Liver (tissue), 9 donors: ENCODE results near the gene P2RX3. TPM values are rescaled to one million over a fixed set of nuclear protein-coding genes. Genes with fewer than 3 reads are reported as not detected.

ENCODE experiments used
- DNase-seq: peaks from one replicate; pipeline ENCODE4 v3.0.0-alpha.2; 2017; ENCODE audit warnings: low spot score
- H3K27ac ChIP-seq, 2 donors: one replicate each; pipeline ENCODE4 v1.7.0; 2013; ENCODE audit warnings: inconsistent platforms in 2 of 2, low read length in 2 of 2, control low read depth in 1 of 2, low read depth in 1 of 2, mild to moderate bottlenecking in 1 of 2
- H3K27me3 ChIP-seq, 4 donors: one replicate each; pipeline versions ENCODE4 v1.6.1 to v1.7.0; 2013; ENCODE audit warnings: low read length in 3 of 4, inconsistent platforms in 1 of 4, mild to moderate bottlenecking in 1 of 4, moderate library complexity in 1 of 4; ENCODE audit not compliant: control insufficient read depth in 4 of 4, insufficient read depth in 4 of 4
- H3K36me3 ChIP-seq, 4 donors: one replicate each; pipeline versions ENCODE4 v1.6.1 to v1.7.0; 2013; ENCODE audit warnings: low read length in 3 of 4, mild to moderate bottlenecking in 3 of 4, low read depth in 1 of 4, moderate library complexity in 1 of 4; ENCODE audit not compliant: control insufficient read depth in 4 of 4, insufficient read depth in 3 of 4
- H3K4me1 ChIP-seq, 4 donors: one replicate each; pipeline versions ENCODE4 v1.6.1 to v1.7.0; 2013; ENCODE audit warnings: low read length in 3 of 4, mild to moderate bottlenecking in 3 of 4, moderate library complexity in 1 of 4; ENCODE audit not compliant: control insufficient read depth in 4 of 4, insufficient read depth in 4 of 4
- H3K4me3 ChIP-seq, 3 donors: one replicate each; pipeline versions ENCODE4 v1.6.1 to v1.7.0; 2013; ENCODE audit warnings: low read length in 3 of 3, control low read depth in 1 of 3, low read depth in 1 of 3, mild to moderate bottlenecking in 1 of 3
- H3K9ac ChIP-seq, 2 donors: one replicate each; pipeline ENCODE4 v1.7.0; 2013; ENCODE audit warnings: low read length in 2 of 2, mild to moderate bottlenecking in 2 of 2, moderate library complexity in 2 of 2, control low read depth in 1 of 2, low read depth in 1 of 2
- H3K9me3 ChIP-seq, 4 donors: one replicate each; pipeline versions ENCODE4 v1.6.1 to v1.7.0; 2013; ENCODE audit warnings: low read length in 3 of 4; ENCODE audit not compliant: control insufficient read depth in 4 of 4
- FOXA1 ChIP-seq: IDR thresholded peaks from 2 replicates; pipeline ENCODE4 v1.6.1; 2016; ENCODE audit warnings: antibody characterized with exemption
- FOXA2 ChIP-seq: IDR thresholded peaks from 2 replicates; pipeline ENCODE4 v1.6.1; 2016; ENCODE audit warnings: antibody characterized with exemption
- HNF4A ChIP-seq, 2 donors: conservative IDR thresholded peaks; 2 replicates each; pipeline ENCODE4 v1.6.1; 2016; ENCODE audit warnings: antibody characterized with exemption in 2 of 2, mild to moderate bottlenecking in 2 of 2
- HNF4G ChIP-seq: IDR thresholded peaks from 2 replicates; pipeline ENCODE4 v1.6.1; 2016; ENCODE audit warnings: antibody characterized with exemption
- JUND ChIP-seq, 2 donors: IDR thresholded peaks; 2 replicates each; pipeline ENCODE4 v1.6.1; 2016; ENCODE audit warnings: antibody characterized with exemption in 2 of 2
- NR2F2 ChIP-seq: IDR thresholded peaks from 2 replicates; pipeline ENCODE4 v1.6.1; 2016; ENCODE audit warnings: antibody characterized with exemption
- RAD21 ChIP-seq, 2 donors: IDR thresholded peaks; 2 replicates each; pipeline ENCODE4 v1.6.1; 2016; ENCODE audit warnings: antibody characterized with exemption in 2 of 2, mild to moderate bottlenecking in 2 of 2
- RXRA ChIP-seq, 2 donors: IDR thresholded peaks; 2 replicates each; pipeline ENCODE4 v1.6.1; 2017 to 2018; ENCODE audit warnings: antibody characterized with exemption in 2 of 2, mild to moderate bottlenecking in 1 of 2
- SP1 ChIP-seq: IDR thresholded peaks from 2 replicates; pipeline ENCODE4 v1.6.1; 2018; ENCODE audit warnings: antibody characterized with exemption, mild to moderate bottlenecking
- TAF1 ChIP-seq: conservative IDR thresholded peaks from 2 replicates; pipeline ENCODE4 v1.6.1; 2016; ENCODE audit warnings: antibody characterized with exemption, mild to moderate bottlenecking
- WGBS: extraction: QIAGEN DNeasy Blood & Tissue Kit; methylation state at CpG from one replicate; pipeline ENCODE4 v1.1.7; 2013; 5-methylcytosine and 5-hydroxymethylcytosine counted together
- polyA plus RNA-seq, 2 donors: library from polyadenylated mRNA; stranded (reverse) in 1 of 2; unstranded in 1 of 2; fragments of 200-250 nt in 1 of 2; fragments of >200 nt in 1 of 2; fragmentation: Nextera tagmentation in 1 of 2; extraction: Ambion mirVana in 1 of 2; gene quantifications; one replicate each; pipeline versions ENCODE4 v1.2.1 to v1.2.3, GENCODE V29; 2013 to 2015
- total RNA-seq, 2 donors: library from RNA; depleted of rRNA; stranded (reverse); fragments of >200 nt; gene quantifications; one replicate each; pipeline ENCODE4 v1.2.3, GENCODE V29; 2014
- TF ChIP-seq, protein P1 (sequence below): fragments of 150-350 bp; IDR thresholded peaks from 2 replicates; pipeline ENCODE4 v1.5.1; 2017; ENCODE audit warnings: improper control_type of control experiment, low read depth, low read length; ENCODE audit not compliant: missing input control
- TF ChIP-seq, protein P2 (sequence below): IDR thresholded peaks from 2 replicates; pipeline ENCODE4 v1.6.1; 2016; ENCODE audit warnings: antibody characterized with exemption
- TF ChIP-seq, protein P3 (sequence below): IDR thresholded peaks from 2 replicates; pipeline ENCODE4 v1.6.1; 2016; ENCODE audit warnings: antibody characterized with exemption, mild to moderate bottlenecking
- TF ChIP-seq, protein P4 (sequence below): IDR thresholded peaks from 2 replicates; pipeline ENCODE4 v1.6.1; 2016; ENCODE audit warnings: antibody characterized with exemption
- donor health status: healthy.
- donor health status: healthy.
- donor health status: healthy.
- donor health status: healthy.
- donor health status: healthy.

The P2RX3 gene
- total and polyA plus RNA-seq, 4 donors: 0.18 to 0.33 (median 0.23) TPM

DNA sequence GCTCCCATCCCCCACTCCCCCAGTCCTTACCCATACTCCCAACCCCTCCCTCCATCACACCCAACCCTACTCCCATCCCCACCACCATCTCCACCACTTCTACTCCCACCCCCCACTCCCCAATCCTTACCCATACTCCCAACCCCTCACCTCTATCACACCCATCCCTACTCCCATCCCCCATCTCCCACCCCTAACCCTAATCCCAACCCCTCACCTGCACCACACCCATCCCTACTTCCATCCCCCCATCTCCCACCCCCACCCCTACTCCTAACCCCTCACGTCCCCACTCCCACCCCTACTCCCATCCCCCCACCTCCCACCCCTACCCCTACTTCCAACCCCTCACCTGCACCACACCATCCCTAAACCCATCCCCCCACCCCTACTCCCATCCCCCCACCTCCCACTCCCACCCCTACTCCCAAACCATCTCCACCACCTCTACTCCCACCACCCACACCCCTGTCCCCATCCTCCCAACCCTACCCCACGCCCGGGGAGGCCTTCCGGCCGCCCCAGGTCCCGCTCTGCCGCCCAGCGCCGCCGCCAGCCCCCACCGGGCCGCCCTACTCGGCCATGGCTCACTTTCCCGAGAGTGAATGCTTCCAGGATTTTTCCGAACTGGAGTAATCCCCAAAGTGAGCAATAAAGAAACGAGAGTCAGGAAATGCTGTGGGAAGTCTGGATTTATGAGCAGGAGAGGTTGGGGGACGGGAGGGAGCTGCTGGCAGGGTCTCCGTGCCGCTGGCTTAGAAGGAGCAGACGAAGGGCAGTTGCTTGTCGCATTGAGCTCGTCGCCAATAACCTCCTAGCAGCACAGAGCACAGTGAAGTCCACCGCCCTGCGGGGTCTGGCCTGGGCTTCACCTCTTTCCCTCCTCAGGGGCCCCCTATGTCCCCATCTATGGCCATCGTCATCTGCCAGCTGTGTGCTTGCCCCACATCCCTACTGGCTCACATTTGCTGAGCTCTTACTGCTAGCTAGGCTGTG, 38.2 kb downstream of the P2RX3 start:
- TF ChIP-seq HNF4G (no peak), FOXA2 (no peak), HNF4A (conservative IDR thresholded peaks at IDR 0.05) (no peak), FOXA1 (no peak)
- Histone ChIP-seq H3K36me3 (no peaks in the 10 kb centered on the region), H3K9ac (no peak overlapping the region), H3K27me3 (no peaks in the 10 kb centered on the region), H3K27ac (no peak overlapping the region), H3K4me3 (no peak overlapping the region), H3K9me3 (no peaks in the 10 kb centered on the region), H3K4me1 (no peaks in the 10 kb centered on the region)
- 75% methylated on average over 26 of the region's 26 CpGs for WGBS
- DNase-seq: no peak

DNA sequence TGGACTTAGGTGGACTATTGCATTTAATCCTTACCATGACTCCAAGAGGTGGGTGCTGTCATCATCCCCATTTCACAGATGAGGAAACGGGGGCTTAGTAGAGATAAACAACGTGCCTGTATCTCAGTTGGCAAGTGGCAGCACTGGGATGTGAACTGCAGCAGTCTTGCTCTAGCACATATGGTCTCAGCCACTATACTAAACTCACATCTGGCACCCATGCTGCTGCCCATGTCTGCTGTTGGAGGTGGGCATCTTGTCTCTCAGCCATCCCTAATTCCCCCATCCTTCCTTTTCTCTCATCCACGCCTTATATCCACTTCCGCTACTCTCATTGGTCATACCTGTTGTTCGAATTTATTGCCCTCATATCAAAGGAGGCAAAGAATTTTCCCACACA, 39.0 kb downstream of the P2RX3 start:
- H3K36me3 ChIP-seq: no peaks in the 10 kb centered on the region
- TF ChIP-seq RAD21 (IDR thresholded peaks at IDR 0.05) (no peak), HNF4A (conservative IDR thresholded peaks at IDR 0.05) (no peak), FOXA1 (no peak), TAF1 (no peak), NR2F2 (no peak), JUND (IDR thresholded peaks at IDR 0.05) (no peak)
- TF ChIP-seq, protein P1, sequence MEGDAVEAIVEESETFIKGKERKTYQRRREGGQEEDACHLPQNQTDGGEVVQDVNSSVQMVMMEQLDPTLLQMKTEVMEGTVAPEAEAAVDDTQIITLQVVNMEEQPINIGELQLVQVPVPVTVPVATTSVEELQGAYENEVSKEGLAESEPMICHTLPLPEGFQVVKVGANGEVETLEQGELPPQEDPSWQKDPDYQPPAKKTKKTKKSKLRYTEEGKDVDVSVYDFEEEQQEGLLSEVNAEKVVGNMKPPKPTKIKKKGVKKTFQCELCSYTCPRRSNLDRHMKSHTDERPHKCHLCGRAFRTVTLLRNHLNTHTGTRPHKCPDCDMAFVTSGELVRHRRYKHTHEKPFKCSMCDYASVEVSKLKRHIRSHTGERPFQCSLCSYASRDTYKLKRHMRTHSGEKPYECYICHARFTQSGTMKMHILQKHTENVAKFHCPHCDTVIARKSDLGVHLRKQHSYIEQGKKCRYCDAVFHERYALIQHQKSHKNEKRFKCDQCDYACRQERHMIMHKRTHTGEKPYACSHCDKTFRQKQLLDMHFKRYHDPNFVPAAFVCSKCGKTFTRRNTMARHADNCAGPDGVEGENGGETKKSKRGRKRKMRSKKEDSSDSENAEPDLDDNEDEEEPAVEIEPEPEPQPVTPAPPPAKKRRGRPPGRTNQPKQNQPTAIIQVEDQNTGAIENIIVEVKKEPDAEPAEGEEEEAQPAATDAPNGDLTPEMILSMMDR: no peak
- TF ChIP-seq, protein P2, sequence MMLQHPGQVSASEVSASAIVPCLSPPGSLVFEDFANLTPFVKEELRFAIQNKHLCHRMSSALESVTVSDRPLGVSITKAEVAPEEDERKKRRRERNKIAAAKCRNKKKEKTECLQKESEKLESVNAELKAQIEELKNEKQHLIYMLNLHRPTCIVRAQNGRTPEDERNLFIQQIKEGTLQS: no peak
- TF ChIP-seq, protein P3, sequence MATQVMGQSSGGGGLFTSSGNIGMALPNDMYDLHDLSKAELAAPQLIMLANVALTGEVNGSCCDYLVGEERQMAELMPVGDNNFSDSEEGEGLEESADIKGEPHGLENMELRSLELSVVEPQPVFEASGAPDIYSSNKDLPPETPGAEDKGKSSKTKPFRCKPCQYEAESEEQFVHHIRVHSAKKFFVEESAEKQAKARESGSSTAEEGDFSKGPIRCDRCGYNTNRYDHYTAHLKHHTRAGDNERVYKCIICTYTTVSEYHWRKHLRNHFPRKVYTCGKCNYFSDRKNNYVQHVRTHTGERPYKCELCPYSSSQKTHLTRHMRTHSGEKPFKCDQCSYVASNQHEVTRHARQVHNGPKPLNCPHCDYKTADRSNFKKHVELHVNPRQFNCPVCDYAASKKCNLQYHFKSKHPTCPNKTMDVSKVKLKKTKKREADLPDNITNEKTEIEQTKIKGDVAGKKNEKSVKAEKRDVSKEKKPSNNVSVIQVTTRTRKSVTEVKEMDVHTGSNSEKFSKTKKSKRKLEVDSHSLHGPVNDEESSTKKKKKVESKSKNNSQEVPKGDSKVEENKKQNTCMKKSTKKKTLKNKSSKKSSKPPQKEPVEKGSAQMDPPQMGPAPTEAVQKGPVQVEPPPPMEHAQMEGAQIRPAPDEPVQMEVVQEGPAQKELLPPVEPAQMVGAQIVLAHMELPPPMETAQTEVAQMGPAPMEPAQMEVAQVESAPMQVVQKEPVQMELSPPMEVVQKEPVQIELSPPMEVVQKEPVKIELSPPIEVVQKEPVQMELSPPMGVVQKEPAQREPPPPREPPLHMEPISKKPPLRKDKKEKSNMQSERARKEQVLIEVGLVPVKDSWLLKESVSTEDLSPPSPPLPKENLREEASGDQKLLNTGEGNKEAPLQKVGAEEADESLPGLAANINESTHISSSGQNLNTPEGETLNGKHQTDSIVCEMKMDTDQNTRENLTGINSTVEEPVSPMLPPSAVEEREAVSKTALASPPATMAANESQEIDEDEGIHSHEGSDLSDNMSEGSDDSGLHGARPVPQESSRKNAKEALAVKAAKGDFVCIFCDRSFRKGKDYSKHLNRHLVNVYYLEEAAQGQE: no peak
- WGBS: 75% methylated on average over 5 of the region's 5 CpGs
- DNase-seq: no peak
- no peak overlapping the region for H3K9ac ChIP-seq
- H3K4me1 ChIP-seq: no peaks in the 10 kb centered on the region
- H3K9me3 ChIP-seq: no peaks in the 10 kb centered on the region
- H3K4me3 ChIP-seq: no peak overlapping the region
- H3K27me3 ChIP-seq: no peaks in the 10 kb centered on the region
- no peak overlapping the region for H3K27ac ChIP-seq

DNA sequence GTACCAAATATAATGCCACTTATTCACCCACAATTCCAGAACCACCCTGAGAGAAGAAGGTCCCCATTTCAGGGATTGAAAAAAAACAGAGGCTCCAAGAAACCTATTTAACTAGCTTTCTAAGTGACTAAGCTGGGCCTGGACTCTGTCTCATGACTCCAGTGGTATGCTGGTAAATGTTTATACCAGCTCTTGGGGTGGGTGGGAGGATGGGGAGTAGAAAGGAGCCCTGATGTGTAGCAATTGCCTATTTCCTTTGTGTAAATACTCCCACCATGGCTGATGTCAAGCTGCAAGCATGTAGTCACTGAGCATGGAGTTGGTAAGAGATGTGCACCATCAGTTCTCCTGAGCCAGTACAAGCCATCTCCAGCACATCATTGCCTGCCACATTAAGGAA, 40.0 kb downstream of the P2RX3 start:
- Histone ChIP-seq H3K9me3 (no peaks in the 10 kb centered on the region), H3K9ac (no peak overlapping the region), H3K36me3 (no peaks in the 10 kb centered on the region), H3K27me3 (no peaks in the 10 kb centered on the region), H3K27ac (no peak overlapping the region), H3K4me1 (no peaks in the 10 kb centered on the region), H3K4me3 (no peak overlapping the region)
- DNase-seq: no peak
- TF ChIP-seq NR2F2 (no peak), SP1 (no peak), RAD21 (IDR thresholded peaks at IDR 0.05) (no peak), TAF1 (no peak), RXRA (IDR thresholded peaks at IDR 0.05) (no peak)
- TF ChIP-seq, protein P4, sequence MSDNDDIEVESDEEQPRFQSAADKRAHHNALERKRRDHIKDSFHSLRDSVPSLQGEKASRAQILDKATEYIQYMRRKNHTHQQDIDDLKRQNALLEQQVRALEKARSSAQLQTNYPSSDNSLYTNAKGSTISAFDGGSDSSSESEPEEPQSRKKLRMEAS: no peak
